Heart left ventricle (tissue), 13 donors: ENCODE results near the gene ZKSCAN7.

Experiments used
- CTCF ChIP-seq, 12 donors: fragments of 200-600 bp; sonication (generic) in 4 of 12; IDR thresholded peaks; one replicate each; pipeline versions ENCODE4 v1.5.0 to v1.8.0; 2018 to 2022; ENCODE audit warnings: antibody characterized with exemption in 12 of 12, mild to moderate bottlenecking in 5 of 12
- POLR2A ChIP-seq, 2 donors: fragments of 450-650 bp; IDR thresholded peaks; one replicate each; pipeline ENCODE4 v1.6.1; 2017; ENCODE audit warnings: antibody characterized with exemption in 2 of 2, mild to moderate bottlenecking in 2 of 2, moderate library complexity in 2 of 2
- donor health status: ischemic (EF 13 %, LVEDD 7.1; RV severe dilation, severe dysfunction).
- donor health status: DM: no; HTN: yes; CAD: no.
- donor health status: DM: no; HTN: no; CAD: no.
- donor health status: ischemic (EF 25% LVEDD 6.9; RV normal size, moderate dysfunction).
- donor health status: ischemic (EF 25% LVEDD 5.7; RV mildly dilated, moderate dysfunction).
- donor health status: ischemic (EF 35%, LVEDD 5.7; RV mildly dilated, moderate dysfunction).
- donor health status: nonischemic (EF 11% LVEDD 7.7; RV severe dilation, severe dysfunction).
- donor health status: DM: yes; HTN: yes; CAD: no.
- donor health status: PGD.
- donor health status: ischemic (EF 29% LVEDD 5.4; RV normal size, mild dysfunction).
- donor health status: nonischemic (EF 23%, LVEDD 6.1; RV moderate dilation, normal function).

GRCh38 chr3:44516230-44516629 lies 38.8 kb upstream of the ZKSCAN7 start:
- no peak for TF ChIP-seq CTCF (IDR thresholded peaks at IDR 0.05)
- no peak for TF ChIP-seq POLR2A (IDR thresholded peaks at IDR 0.05)
